ENCODE results near the gene FAT3. TPM values are rescaled to one million over a fixed set of nuclear protein-coding genes. Genes with fewer than 3 reads are reported as not detected.

FAT3 gene
- total RNA-seq, 2 experiments from 2014 or later = not detected

GRCh38 chr11:92226331-92227229 lies 2.0 kb downstream of the FAT3 start:
- DNase-seq (no peak), ATAC-seq (ENCODE audit: poor library complexity) (no peak)
- Histone ChIP-seq H3K36me3 (ENCODE audit: insufficient read depth, low read length) (no peaks in the 10 kb centered on the region), H3K27me3 (ENCODE audit: control insufficient read depth in 1 of 2, insufficient read depth in 2 of 2, low read length in 2 of 2) (peaks cover 27 to 41% of the 10 kb centered on the region in 2 experiments), H3K27ac (ENCODE audit: low read depth in 1 of 2, low read length in 2 of 2) (no peak overlapping the region), H3K4me3 (ENCODE audit: low read length) (no peak overlapping the region), H3K4me1 (ENCODE audit: insufficient read depth, low read length) (no peaks in the 10 kb centered on the region), H3K9me3 (ENCODE audit: control insufficient read depth in 1 of 2, insufficient read depth in 1 of 2, low read length in 2 of 2) (peaks cover 0 to 36% of the 10 kb centered on the region in 2 experiments)
- TF ChIP-seq CTCF (IDR thresholded peaks at IDR 0.05) = no peak
- no peak overlapping the region for H3K4me3 Mint-ChIP-seq
- ChIA-PET POLR2A (no interaction called here), CTCF (no interaction called here)
- H3K27me3 Mint-ChIP-seq = peaks cover 69% of the 10 kb centered on the region
- intact Hi-C loops (cut with DNase I, micrococcal nuclease) = no loop called here
- H3K9me3 Mint-ChIP-seq = peaks cover 1% of the 10 kb centered on the region
- no peak overlapping the region for H3K27ac Mint-ChIP-seq
- H3K36me3 Mint-ChIP-seq (ENCODE audit: low read depth) = no peaks in the 10 kb centered on the region
- H3K4me1 Mint-ChIP-seq (ENCODE audit: low read depth) = no peaks in the 10 kb centered on the region

- TF ChIP-seq CTCF (IDR thresholded peaks at IDR 0.05) = no peak
- intact Hi-C loops (cut with DNase I, micrococcal nuclease) = no loop called here
- H3K4me1 ChIP-seq (ENCODE audit: insufficient read depth, low read length) = no peaks in the 10 kb centered on the region
- CTCF ChIA-PET = no interaction called here
- H3K9me3 Mint-ChIP-seq = peaks cover 1% of the 10 kb centered on the region
- no peak overlapping the region for H3K27ac ChIP-seq (ENCODE audit: low read depth in 1 of 2, low read length in 2 of 2)
- no peaks in the 10 kb centered on the region for H3K36me3 ChIP-seq (ENCODE audit: insufficient read depth, low read length)
- DNase-seq (no peak), ATAC-seq (ENCODE audit: poor library complexity) (no peak)
- no peak overlapping the region for H3K4me3 ChIP-seq (ENCODE audit: low read length)
- POLR2A ChIA-PET = no interaction called here
- H3K27me3 ChIP-seq (ENCODE audit: control insufficient read depth in 1 of 2, insufficient read depth in 2 of 2, low read length in 2 of 2) = peaks cover 27 to 39% of the 10 kb centered on the region in 2 experiments
- H3K9me3 ChIP-seq (ENCODE audit: control insufficient read depth in 1 of 2, insufficient read depth in 1 of 2, low read length in 2 of 2) = peaks cover 0 to 36% of the 10 kb centered on the region in 2 experiments
- no peak overlapping the region for H3K27ac Mint-ChIP-seq
- no peaks in the 10 kb centered on the region for H3K36me3 Mint-ChIP-seq (ENCODE audit: low read depth)
- H3K27me3 Mint-ChIP-seq = peaks cover 69% of the 10 kb centered on the region
- no peaks in the 10 kb centered on the region for H3K4me1 Mint-ChIP-seq (ENCODE audit: low read depth)
- H3K4me3 Mint-ChIP-seq = no peak overlapping the region
Measured at GRCh38 chr11:92227230-92227814, 2.7 kb downstream of the FAT3 start.

- Histone ChIP-seq H3K27me3 (ENCODE audit: control insufficient read depth in 1 of 2, insufficient read depth in 2 of 2, low read length in 2 of 2) (peaks cover 20 to 38% of the 10 kb centered on the region in 2 experiments), H3K4me3 (ENCODE audit: low read length) (no peak overlapping the region), H3K36me3 (ENCODE audit: insufficient read depth, low read length) (no peaks in the 10 kb centered on the region), H3K27ac (ENCODE audit: low read depth in 1 of 2, low read length in 2 of 2) (no peak overlapping the region), H3K4me1 (ENCODE audit: insufficient read depth, low read length) (no peaks in the 10 kb centered on the region), H3K9me3 (ENCODE audit: control insufficient read depth in 1 of 2, insufficient read depth in 1 of 2, low read length in 2 of 2) (peaks cover 0 to 33% of the 10 kb centered on the region in 2 experiments)
- no peaks in the 10 kb centered on the region for H3K4me1 Mint-ChIP-seq (ENCODE audit: low read depth)
- ChIA-PET POLR2A (no interaction called here), CTCF (no interaction called here)
- ATAC-seq (ENCODE audit: poor library complexity) (no peak), DNase-seq (no peak)
- no peaks in the 10 kb centered on the region for H3K36me3 Mint-ChIP-seq (ENCODE audit: low read depth)
- intact Hi-C loops (cut with DNase I, micrococcal nuclease) = no loop called here
- H3K27me3 Mint-ChIP-seq = peaks cover 69% of the 10 kb centered on the region
- H3K27ac Mint-ChIP-seq = no peak overlapping the region
- no peak for TF ChIP-seq CTCF (IDR thresholded peaks at IDR 0.05)
- no peak overlapping the region for H3K4me3 Mint-ChIP-seq
- H3K9me3 Mint-ChIP-seq = no peaks in the 10 kb centered on the region
Measured at GRCh38 chr11:92227959-92228935, 3.6 kb downstream of the FAT3 start.
